GM12874 (cell line): ENCODE measurements around the gene AGBL3.

Source experiments
- CTCF ChIP-seq: IDR thresholded peaks from 2 replicates; pipeline ENCODE4 v1.5.1; 2011; ENCODE audit warnings: low read depth, mild to moderate bottlenecking, control low read depth, low read length, moderate library complexity; ENCODE audit not compliant: insufficient read depth

AGBL3 gene

GRCh38 chr7:134995239-134996096, 9.2 kb downstream of the AGBL3 start:
- no peak for TF ChIP-seq CTCF

- no peak for TF ChIP-seq CTCF
Observed at GRCh38 chr7:134996097-134996550, 9.8 kb downstream of the AGBL3 start.

GRCh38 chr7:134997214-134997885, 11.0 kb downstream of the AGBL3 start:
- TF ChIP-seq CTCF, result no peak

GRCh38 chr7:134999136-134999535, 12.8 kb downstream of the AGBL3 start:
- TF ChIP-seq CTCF, result no peak

- TF ChIP-seq CTCF, result no peak
Observed at GRCh38 chr7:135001390-135002165, 15.3 kb downstream of the AGBL3 start.

GRCh38 chr7:135012229-135012628, 25.9 kb downstream of the AGBL3 start:
- no peak for TF ChIP-seq CTCF

GRCh38 chr7:135023622-135024021, 37.3 kb downstream of the AGBL3 start:
- no peak for TF ChIP-seq CTCF
